Measurements from ENCODE around the gene POU2F3. TPM values are rescaled to one million over a fixed set of nuclear protein-coding genes. Genes with fewer than 3 reads are reported as not detected.

The POU2F3 gene
- total and polyA plus RNA-seq, 2 of the 4 experiments (the other 2 are of a cell fraction), result under 0.01 to 0.09 TPM

GRCh38 chr11:120214581-120214980 lies 25.4 kb upstream of the POU2F3 start:
- Histone ChIP-seq H3K4me1 (ENCODE audit: control insufficient read depth, insufficient read depth, low read length) (peaks cover 35% of the 10 kb centered on the region), H3K4me2 (ENCODE audit: low read depth, low read length) (no peak overlapping the region), H3K79me1 (ENCODE audit: low read depth in 1 of 2, low read length in 2 of 2) (peaks cover 20 to 80% of the 10 kb centered on the region in 2 experiments), H2AFZ (replicated peaks; ENCODE audit: low read length, poor library complexity) (no peak overlapping the region), H3K4ac (ENCODE audit: low read depth, low read length) (no peak overlapping the region), H3K18ac (ENCODE audit: low read depth, low read length) (no peak overlapping the region), H2AK9ac (replicated peaks; ENCODE audit: low read depth, low read length, poor library complexity) (no peak overlapping the region), H2BK5ac (ENCODE audit: low read depth, low read length, poor library complexity, severe bottlenecking) (no peak overlapping the region), H3K27me3 (ENCODE audit: control insufficient read depth, insufficient read depth, low read length) (no peaks in the 10 kb centered on the region), H2AK5ac (ENCODE audit: low read depth, low read length) (peak overlapping the region; percentile 32; the same call in 1 of the 2 replicates), H3K9me1 (ENCODE audit: insufficient read depth, low read length) (peaks cover 33% of the 10 kb centered on the region), H4K20me1 (ENCODE audit: insufficient read depth, low read length) (peaks cover 8% of the 10 kb centered on the region; the same call in 1 of the 2 replicates), H2BK15ac (ENCODE audit: low read depth, low read length) (no peak overlapping the region), H3K14ac (replicated peaks; ENCODE audit: low read depth, low read length) (no peak overlapping the region), H4K91ac (ENCODE audit: insufficient read depth, low read depth, low read length) (no peak overlapping the region), H3K36me3 (ENCODE audit: control insufficient read depth, insufficient read depth, low read length) (no peaks in the 10 kb centered on the region), H2BK20ac (ENCODE audit: low read depth, low read length) (no peak overlapping the region), H3K27ac (ENCODE audit: insufficient read depth, low read length) (no peak overlapping the region), H3K9me3 (ENCODE audit: control insufficient read depth, insufficient read depth, low read length) (no peaks in the 10 kb centered on the region), H3K4me3 (ENCODE audit: insufficient read depth, low read depth, low read length) (no peak overlapping the region), H4K8ac (ENCODE audit: low read depth in 2 of 2, low read length in 2 of 2) (no peak overlapping the region), H3K9ac (ENCODE audit: low read depth, low read length) (no peak overlapping the region), H3K56ac (ENCODE audit: extremely low read depth, insufficient read depth, low read length) (no peak overlapping the region), H4K5ac (ENCODE audit: low read depth, low read length) (no peak overlapping the region), H3K23ac (ENCODE audit: low read depth, low read length) (no peak overlapping the region), H2BK120ac (ENCODE audit: low read depth, low read length) (no peak overlapping the region)
- CTCF ChIA-PET, result interaction anchor here (1.5 kb wide), 1 partner anchor 13 kb away, joined by 4 read pairs; no protein-coding TSS in a partner anchor
- TF ChIP-seq USF2 (IDR thresholded peaks at IDR 0.05; ENCODE audit: low read depth, low read length), result no peak
- no TSS peak for BruUV-seq (replicated peaks)
- DNase-seq (no peak), ATAC-seq (ENCODE audit: low read depth) (no peak)
- in situ Hi-C loops (cut with MboI; ENCODE audit: low sequenced_read_pairs), result no loop called here
- WGBS, 2 experiments (ENCODE audit: extremely low coverage in 2 of 2, insufficient read length in 1 of 2), result 96% methylated on average over 4 of the region's 7 CpGs; no CpG with 5 or more reads in 1 of the 2 experiments
- POLR2A ChIA-PET (ENCODE audit: unreplicated experiment), result no interaction called here
- dilution Hi-C loops (cut with HindIII; ENCODE audit: low sequenced_read_pairs, unreplicated experiment), result no loop called here
- intact Hi-C loops (cut with micrococcal nuclease), result loop anchor here (5.0 kb wide), 2 partner anchors 42 to 487 kb away; partner anchors contain the start of gene NECTIN1
